Small intestine (tissue), 7 donors: ENCODE data around the gene TWIST2. TPM values are rescaled to one million over a fixed set of nuclear protein-coding genes. Genes with fewer than 3 reads are reported as not detected.
A peak's percentile ranks its signal among the peaks of the same experiment; 100 is the strongest.

Source experiments
- DNase-seq, 2 donors: peaks; one replicate each; pipeline versions ENCODE4 v3.0.0 to v3.0.0-alpha.2; 2013
- FAIRE-seq: peaks from 2 replicates; lab custom pipeline; 2012; peaks lifted over from hg19 to GRCh38; lab: Jason Lieb, UNC
- H3K27ac ChIP-seq, 3 donors: one replicate each; pipeline ENCODE4 v1.5.1; 2013; ENCODE audit warnings: low read length in 2 of 3, mild to moderate bottlenecking in 2 of 3, control low read depth in 1 of 3, inconsistent platforms in 1 of 3, low read depth in 1 of 3, moderate library complexity in 1 of 3
- H3K27me3 ChIP-seq, 3 donors: one replicate each; pipeline ENCODE4 v1.6.1; 2013; ENCODE audit warnings: low read length in 3 of 3, inconsistent platforms in 1 of 3; ENCODE audit not compliant: control insufficient read depth in 3 of 3, insufficient read depth in 3 of 3
- H3K36me3 ChIP-seq, 3 donors: one replicate each; pipeline ENCODE4 v1.6.1; 2013; ENCODE audit warnings: low read length in 3 of 3, inconsistent platforms in 1 of 3, low read depth in 1 of 3, mild to moderate bottlenecking in 1 of 3, moderate library complexity in 1 of 3; ENCODE audit not compliant: control insufficient read depth in 3 of 3, insufficient read depth in 2 of 3
- H3K4me1 ChIP-seq, 3 donors: one replicate each; pipeline ENCODE4 v1.6.1; 2013; ENCODE audit warnings: low read length in 2 of 3, inconsistent platforms in 1 of 3, low read depth in 1 of 3, mild to moderate bottlenecking in 1 of 3, moderate library complexity in 1 of 3; ENCODE audit not compliant: control insufficient read depth in 3 of 3, insufficient read depth in 2 of 3
- H3K4me3 ChIP-seq, 3 donors: one replicate each; pipeline ENCODE4 v1.5.1; 2013; ENCODE audit warnings: low read length in 3 of 3, control low read depth in 1 of 3, inconsistent platforms in 1 of 3, low read depth in 1 of 3, mild to moderate bottlenecking in 1 of 3, moderate library complexity in 1 of 3
- H3K9me3 ChIP-seq, 2 donors: one replicate each; pipeline ENCODE4 v1.6.1; 2013; ENCODE audit warnings: low read depth in 1 of 2, low read length in 1 of 2; ENCODE audit not compliant: control insufficient read depth in 2 of 2, insufficient read depth in 1 of 2
- WGBS, 3 donors: extraction: QIAGEN DNeasy Blood & Tissue Kit; methylation state at CpG; one replicate each; pipeline ENCODE4 v1.1.7; 2013; 5-methylcytosine and 5-hydroxymethylcytosine counted together
- polyA plus RNA-seq, 4 donors: library from polyadenylated mRNA; stranded (reverse) in 3 of 4; unstranded in 1 of 4; fragments of 200-250 nt in 3 of 4; fragments of 120-200 nt in 1 of 4; gene quantifications; one replicate each; pipeline versions ENCODE4 v1.2.1 to v1.2.3, GENCODE V29; 2013
- donor health status: healthy with polysubstance abuse.
- donor health status: control.
- donor health status: control.
- donor health status: Bipolar disorder and iron deficiency.
- donor health status: healthy.

TWIST2 gene
- polyA plus RNA-seq, 4 donors = 1.7 to 7.9 (median 3.0) TPM; not detected in 1

DNA sequence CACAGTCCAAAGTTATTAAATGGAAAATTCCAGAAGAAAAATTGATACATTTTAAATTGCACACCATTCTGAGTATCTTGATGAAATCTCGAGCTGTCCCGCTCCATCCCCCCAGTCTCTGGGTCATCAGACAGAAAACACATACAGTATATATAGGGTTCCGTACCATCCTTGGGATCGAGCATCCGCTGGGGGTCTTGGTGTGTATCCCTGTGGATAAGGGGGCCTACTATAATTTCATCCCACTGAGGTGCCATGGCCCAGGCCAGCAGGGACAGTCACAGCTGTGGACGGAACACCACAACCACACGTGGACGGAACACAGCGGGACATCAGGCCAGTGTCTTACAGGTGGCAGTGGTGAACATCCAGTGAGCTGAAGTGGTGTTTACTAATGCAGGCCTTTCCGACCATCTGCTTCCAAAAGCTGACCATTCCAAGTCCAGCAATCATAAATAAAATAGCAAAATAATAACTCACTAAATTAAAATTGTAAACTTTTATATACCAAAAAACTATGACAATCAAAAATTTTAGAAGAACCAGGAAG is 14.0 kb downstream of the TWIST2 start:
- H3K4me3 ChIP-seq = no peak overlapping the region
- H3K4me1 ChIP-seq = peaks cover 0 to 20% (median 3%) of the 10 kb centered on the region in 3 donors
- H3K27me3 ChIP-seq = no peaks in the 10 kb centered on the region
- no peak for FAIRE-seq
- no peaks in the 10 kb centered on the region for H3K9me3 ChIP-seq
- H3K36me3 ChIP-seq = peaks cover 0 to 3% (median 0%) of the 10 kb centered on the region in 3 donors
- no peak for DNase-seq
- H3K27ac ChIP-seq = no peak overlapping the region
- 91 to 94% (median 93%) methylated on average over 10 of the region's 10 CpGs for WGBS, 3 donors

GRCh38 chr2:238862701-238863100 is 14.8 kb downstream of the TWIST2 start:
- FAIRE-seq (no peak), DNase-seq (no peak)
- H3K36me3 ChIP-seq = peaks cover 0 to 3% (median 0%) of the 10 kb centered on the region in 3 donors
- H3K9me3 ChIP-seq = no peaks in the 10 kb centered on the region
- no peaks in the 10 kb centered on the region for H3K27me3 ChIP-seq
- H3K4me3 ChIP-seq = no peak overlapping the region
- WGBS, 3 donors = 84 to 90% (median 85%) methylated on average over 5 of the region's 5 CpGs
- peaks cover 0 to 20% (median 3%) of the 10 kb centered on the region in 3 donors for H3K4me1 ChIP-seq
- H3K27ac ChIP-seq = no peak overlapping the region

DNA sequence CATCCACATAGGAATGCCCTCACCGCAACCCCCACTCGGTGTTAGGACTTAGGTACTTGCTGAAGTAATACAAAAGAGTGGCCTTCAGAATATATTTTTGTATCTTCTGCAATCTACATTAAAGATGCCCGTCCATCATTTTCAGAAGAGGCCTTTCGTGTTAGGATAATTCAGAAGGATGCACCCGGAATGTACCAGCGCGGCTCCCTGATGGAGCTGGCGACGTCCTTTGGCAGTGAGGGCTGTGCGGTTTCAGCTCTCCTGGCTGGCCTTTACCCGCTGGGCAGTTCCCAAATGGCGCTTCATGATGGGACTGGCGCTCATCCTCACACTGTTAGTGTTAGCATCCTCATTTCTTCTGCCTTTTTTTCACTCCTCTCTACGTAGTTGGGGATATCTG is 15.3 kb downstream of the TWIST2 start:
- no peak overlapping the region for H3K27ac ChIP-seq
- FAIRE-seq = no peak

GRCh38 chr2:238863749-238864206 is 15.9 kb downstream of the TWIST2 start:
- Histone ChIP-seq H3K27me3 (no peaks in the 10 kb centered on the region), H3K36me3 (peaks cover 0 to 3% (median 0%) of the 10 kb centered on the region in 3 donors), H3K27ac (peak overlapping the region in 2 of 3 donors; percentile 57 to 80), H3K4me3 (no peak overlapping the region), H3K4me1 (peaks cover 0 to 20% (median 3%) of the 10 kb centered on the region in 3 donors), H3K9me3 (no peaks in the 10 kb centered on the region)
- FAIRE-seq (no peak), DNase-seq (no peak)
- 56 to 68% (median 62%) methylated on average over 9 of the region's 9 CpGs for WGBS, 3 donors

More for the DNA sequence above, 15.3 kb downstream of the TWIST2 start:
- peaks cover 0 to 20% (median 3%) of the 10 kb centered on the region in 3 donors for H3K4me1 ChIP-seq
- H3K9me3 ChIP-seq = no peaks in the 10 kb centered on the region
- H3K27me3 ChIP-seq = no peaks in the 10 kb centered on the region
- 92 to 96% (median 93%) methylated on average over 14 of the region's 14 CpGs for WGBS, 3 donors
- peaks cover 0 to 3% (median 0%) of the 10 kb centered on the region in 3 donors for H3K36me3 ChIP-seq
- no peak overlapping the region for H3K4me3 ChIP-seq
- no peak for DNase-seq

DNA sequence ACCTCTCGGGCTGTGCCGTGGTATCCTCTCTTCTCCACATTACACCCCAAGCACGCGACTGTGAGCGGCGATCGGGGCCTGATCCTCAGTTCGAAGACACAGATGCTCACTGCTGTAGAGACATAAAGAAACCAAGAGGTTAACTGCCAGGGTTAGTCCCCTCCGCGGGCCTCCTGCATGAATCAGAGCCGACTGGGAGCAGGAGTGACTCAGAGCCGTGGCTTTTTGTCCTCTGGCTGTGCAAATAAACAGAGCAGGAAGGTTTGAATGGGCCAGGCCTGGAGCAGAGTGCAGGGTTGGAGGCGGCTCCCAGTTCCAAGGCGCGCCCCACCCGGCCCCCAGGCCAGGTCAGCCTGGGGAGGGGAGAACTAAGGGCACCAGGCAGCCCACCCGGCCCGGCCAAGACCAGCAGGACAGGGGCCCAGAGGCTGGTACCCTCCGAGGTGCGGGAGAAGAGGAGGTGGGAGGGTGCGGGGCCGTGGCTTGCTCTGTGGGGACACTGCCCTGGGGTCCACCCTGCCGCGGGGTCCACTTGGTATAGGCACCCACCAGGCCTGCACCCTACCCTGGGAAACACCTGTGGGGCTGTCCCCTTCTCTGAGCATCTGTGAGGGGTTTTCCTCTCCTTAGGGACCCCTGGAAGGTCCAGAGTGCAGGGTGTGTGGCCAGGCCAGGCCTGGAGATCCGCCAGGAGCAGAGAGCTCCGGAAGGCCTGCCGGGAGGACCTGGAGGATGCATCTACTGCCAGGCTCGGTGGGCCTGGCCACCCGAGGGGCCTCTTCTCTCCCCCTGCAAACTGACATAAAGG is 16.5 kb downstream of the TWIST2 start:
- H3K9me3 ChIP-seq = no peaks in the 10 kb centered on the region
- H3K4me3 ChIP-seq = peak overlapping the region in 1 of 3 donors; percentile 21
- H3K4me1 ChIP-seq = peaks cover 0 to 20% (median 3%) of the 10 kb centered on the region in 3 donors
- peak overlapping the region; percentile 6 to 80 (median 71) for H3K27ac ChIP-seq
- WGBS, 3 donors = 7 to 28% (median 18%) methylated on average over 27 to 29 of the region's 29 CpGs
- H3K36me3 ChIP-seq = peaks cover 0 to 3% (median 0%) of the 10 kb centered on the region in 3 donors
- FAIRE-seq (no peak), DNase-seq (peak; percentile 94 to 95)
- H3K27me3 ChIP-seq = no peaks in the 10 kb centered on the region

GRCh38 chr2:238865015-238865719 is 17.3 kb downstream of the TWIST2 start:
- peak overlapping the region in 2 of 3 donors; percentile 71 to 80 for H3K27ac ChIP-seq
- H3K4me1 ChIP-seq = peaks cover 0 to 20% (median 3%) of the 10 kb centered on the region in 3 donors
- no peak for FAIRE-seq
- no peaks in the 10 kb centered on the region for H3K27me3 ChIP-seq
- H3K4me3 ChIP-seq = no peak overlapping the region
- no peak for DNase-seq
- H3K9me3 ChIP-seq = no peaks in the 10 kb centered on the region
- 72 to 79% (median 72%) methylated on average over 17 of the region's 17 CpGs for WGBS, 3 donors
- peaks cover 0 to 3% (median 0%) of the 10 kb centered on the region in 3 donors for H3K36me3 ChIP-seq

- no peaks in the 10 kb centered on the region for H3K9me3 ChIP-seq
- H3K4me3 ChIP-seq = no peak overlapping the region
- no peak overlapping the region for H3K27ac ChIP-seq
- WGBS, 3 donors = 92 to 94% (median 92%) methylated on average over 15 of the region's 15 CpGs
- peaks cover 0 to 3% (median 0%) of the 10 kb centered on the region in 3 donors for H3K36me3 ChIP-seq
- DNase-seq = no peak
- no peaks in the 10 kb centered on the region for H3K27me3 ChIP-seq
- no peak for FAIRE-seq
- H3K4me1 ChIP-seq = peaks cover 0 to 20% (median 3%) of the 10 kb centered on the region in 3 donors
These were observed 18.0 kb downstream of the TWIST2 start for GRCh38 chr2:238865744-238866355.
